Measurements from ENCODE around the gene GALNT14.

The GALNT14 gene

GRCh38 chr2:31011587-31011986 is 126.7 kb downstream of the GALNT14 start:
- DNase-seq (ENCODE audit: low read depth): no peak

- no peak for DNase-seq (ENCODE audit: low read depth)
Observed at GRCh38 chr2:31008561-31009114, 129.6 kb downstream of the GALNT14 start.

- no peak for DNase-seq (ENCODE audit: low read depth)
Observed at GRCh38 chr2:31004257-31004656, 134.0 kb downstream of the GALNT14 start.

GRCh38 chr2:31003749-31004148 is 134.5 kb downstream of the GALNT14 start:
- DNase-seq (ENCODE audit: low read depth): no peak

- DNase-seq (ENCODE audit: low read depth): no peak
Observed at GRCh38 chr2:31002537-31003150, 135.6 kb downstream of the GALNT14 start.

GRCh38 chr2:31000970-31001369 is 137.3 kb downstream of the GALNT14 start:
- DNase-seq (ENCODE audit: low read depth): no peak

- no peak for DNase-seq (ENCODE audit: low read depth)
Observed at GRCh38 chr2:30998672-30999071, 139.6 kb downstream of the GALNT14 start.

GRCh38 chr2:30997979-30998378 is 140.3 kb downstream of the GALNT14 start:
- DNase-seq (ENCODE audit: low read depth): no peak

- no peak for DNase-seq (ENCODE audit: low read depth)
Observed at GRCh38 chr2:30994227-30995056, 143.8 kb downstream of the GALNT14 start.

GRCh38 chr2:30992781-30993180 is 145.5 kb downstream of the GALNT14 start:
- no peak for DNase-seq (ENCODE audit: low read depth)

GRCh38 chr2:30990671-30991070 is 147.6 kb downstream of the GALNT14 start:
- DNase-seq (ENCODE audit: low read depth): no peak

- DNase-seq (ENCODE audit: low read depth): no peak
Observed at GRCh38 chr2:30990176-30990575, 148.1 kb downstream of the GALNT14 start.

GRCh38 chr2:30989746-30990145 is 148.5 kb downstream of the GALNT14 start:
- no peak for DNase-seq (ENCODE audit: low read depth)

GRCh38 chr2:30987566-30987965 is 150.7 kb downstream of the GALNT14 start:
- no peak for DNase-seq (ENCODE audit: low read depth)

- DNase-seq (ENCODE audit: low read depth): no peak
Observed at GRCh38 chr2:30986231-30986580, 152.0 kb downstream of the GALNT14 start.

- DNase-seq (ENCODE audit: low read depth): no peak
Observed at GRCh38 chr2:30985493-30986230, 152.6 kb downstream of the GALNT14 start.

GRCh38 chr2:30984148-30984547 is 154.1 kb downstream of the GALNT14 start:
- no peak for DNase-seq (ENCODE audit: low read depth)

GRCh38 chr2:30981510-30981909 is 156.7 kb downstream of the GALNT14 start:
- no peak for DNase-seq (ENCODE audit: low read depth)

GRCh38 chr2:30981096-30981495 is 157.1 kb downstream of the GALNT14 start:
- no peak for DNase-seq (ENCODE audit: low read depth)

- no peak for DNase-seq (ENCODE audit: low read depth)
Observed at GRCh38 chr2:30979822-30980245, 158.4 kb downstream of the GALNT14 start.

GRCh38 chr2:30978854-30979253 is 159.4 kb downstream of the GALNT14 start:
- DNase-seq (ENCODE audit: low read depth): no peak

GRCh38 chr2:30978044-30978443 is 160.2 kb downstream of the GALNT14 start:
- DNase-seq (ENCODE audit: low read depth): no peak

GRCh38 chr2:30975156-30975555 is 163.1 kb downstream of the GALNT14 start:
- DNase-seq (ENCODE audit: low read depth): no peak
